ENCODE data around the gene ARHGEF10L. TPM values are rescaled to one million over a fixed set of nuclear protein-coding genes. Genes with fewer than 3 reads are reported as not detected.
A peak's percentile ranks its signal among the peaks of the same experiment; 100 is the strongest.

ARHGEF10L gene
- total and polyA plus RNA-seq, 4 donors: 20.7 to 61.0 (median 42.1) TPM

GRCh38 chr1:17655169-17655568, 115.7 kb downstream of the ARHGEF10L start:
- Histone ChIP-seq H3K9me3 (ENCODE audit: control insufficient read depth, insufficient read depth, low read length) (no peaks in the 10 kb centered on the region), H3K27me3 (ENCODE audit: control insufficient read depth, insufficient read depth, low read length) (no peaks in the 10 kb centered on the region), H3K27ac (ENCODE audit: low read depth, low read length) (no peak overlapping the region), H3K4me3 (ENCODE audit: low read depth, low read length) (no peak overlapping the region), H3K36me3 (ENCODE audit: control insufficient read depth, insufficient read depth, low read length) (peaks cover 87% of the 10 kb centered on the region), H3K4me1 (ENCODE audit: control insufficient read depth, insufficient read depth, low read length) (peaks cover 21% of the 10 kb centered on the region)
- WGBS (ENCODE audit: insufficient coverage): no CpG with 5 or more reads among the region's 1 CpG
- DNase-seq (ENCODE audit: low read depth in 4 of 6, low spot score in 6 of 6): no peak

DNA sequence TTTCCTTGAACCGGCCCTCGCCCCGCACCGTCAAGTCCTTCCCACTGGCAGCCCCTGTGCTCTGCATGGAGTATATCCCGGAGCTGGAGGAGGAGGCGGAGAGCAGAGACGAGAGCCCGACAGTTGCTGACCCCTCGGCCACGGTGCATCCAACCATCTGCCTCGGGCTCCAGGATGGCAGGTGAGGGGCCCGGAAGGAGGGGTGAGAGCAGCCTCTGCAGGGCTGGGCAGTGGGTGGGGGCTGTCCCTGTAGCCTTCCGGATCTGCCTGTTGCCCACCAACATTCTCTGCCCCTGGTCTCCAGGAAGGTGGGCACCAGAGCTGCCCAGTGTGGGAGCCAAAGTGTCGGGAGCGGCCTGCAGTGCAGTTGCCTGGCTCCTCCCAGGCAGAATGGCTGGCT, 116.4 kb downstream of the ARHGEF10L start:
- Histone ChIP-seq H3K36me3 (ENCODE audit: control insufficient read depth, insufficient read depth, low read length) (peaks cover 91% of the 10 kb centered on the region), H3K4me3 (ENCODE audit: low read depth, low read length) (no peak overlapping the region), H3K27me3 (ENCODE audit: control insufficient read depth, insufficient read depth, low read length) (no peaks in the 10 kb centered on the region), H3K9me3 (ENCODE audit: control insufficient read depth, insufficient read depth, low read length) (no peaks in the 10 kb centered on the region), H3K27ac (ENCODE audit: low read depth, low read length) (no peak overlapping the region), H3K4me1 (ENCODE audit: control insufficient read depth, insufficient read depth, low read length) (peaks cover 21% of the 10 kb centered on the region)
- 93% methylated on average over 15 of the region's 15 CpGs for WGBS (ENCODE audit: insufficient coverage)
- DNase-seq (ENCODE audit: low read depth in 4 of 6, low spot score in 6 of 6): no peak

- H3K4me1 ChIP-seq (ENCODE audit: control insufficient read depth, insufficient read depth, low read length): peaks cover 26% of the 10 kb centered on the region
- WGBS (ENCODE audit: insufficient coverage): 81% methylated on average over 7 of the region's 13 CpGs
- no peak overlapping the region for H3K4me3 ChIP-seq (ENCODE audit: low read depth, low read length)
- H3K9me3 ChIP-seq (ENCODE audit: control insufficient read depth, insufficient read depth, low read length): no peaks in the 10 kb centered on the region
- DNase-seq (ENCODE audit: low read depth in 4 of 6, low spot score in 6 of 6): peak in 1 of 6 donors; percentile 82
- no peak overlapping the region for H3K27ac ChIP-seq (ENCODE audit: low read depth, low read length)
- no peaks in the 10 kb centered on the region for H3K27me3 ChIP-seq (ENCODE audit: control insufficient read depth, insufficient read depth, low read length)
- peaks cover 85% of the 10 kb centered on the region for H3K36me3 ChIP-seq (ENCODE audit: control insufficient read depth, insufficient read depth, low read length)
These were observed 117.9 kb downstream of the ARHGEF10L start for GRCh38 chr1:17657436-17657835.

DNA sequence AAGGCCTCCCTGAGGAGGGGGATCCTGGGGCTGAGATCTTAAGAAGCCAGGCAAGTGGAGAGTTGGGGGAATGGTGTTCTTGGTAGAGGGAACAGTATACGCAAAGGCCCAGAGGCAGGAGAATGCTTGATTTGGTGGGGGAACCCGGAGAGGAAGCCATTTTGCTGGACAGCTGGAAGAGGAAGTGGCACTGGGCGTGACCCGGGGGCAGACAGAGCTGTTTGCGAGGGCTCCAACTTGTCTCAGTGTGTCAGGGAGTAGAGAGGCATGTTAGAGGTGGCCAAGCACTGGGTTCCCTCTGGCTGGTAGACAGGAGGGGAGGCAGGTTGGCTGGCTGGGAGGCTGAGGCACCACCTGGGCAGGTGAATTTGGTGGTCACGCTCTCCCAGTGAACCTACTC, 119.3 kb downstream of the ARHGEF10L start:
- Histone ChIP-seq H3K4me3 (ENCODE audit: low read depth, low read length) (no peak overlapping the region), H3K27ac (ENCODE audit: low read depth, low read length) (no peak overlapping the region), H3K9me3 (ENCODE audit: control insufficient read depth, insufficient read depth, low read length) (no peaks in the 10 kb centered on the region), H3K36me3 (ENCODE audit: control insufficient read depth, insufficient read depth, low read length) (peaks cover 86% of the 10 kb centered on the region), H3K27me3 (ENCODE audit: control insufficient read depth, insufficient read depth, low read length) (no peaks in the 10 kb centered on the region), H3K4me1 (ENCODE audit: control insufficient read depth, insufficient read depth, low read length) (peaks cover 13% of the 10 kb centered on the region)
- 89% methylated on average over 6 of the region's 6 CpGs for WGBS (ENCODE audit: insufficient coverage)
- DNase-seq (ENCODE audit: low read depth in 4 of 6, low spot score in 6 of 6): no peak

- 33% methylated on average over 10 of the region's 15 CpGs for WGBS (ENCODE audit: insufficient coverage)
- no peak overlapping the region for H3K4me3 ChIP-seq (ENCODE audit: low read depth, low read length)
- peaks cover 11% of the 10 kb centered on the region for H3K4me1 ChIP-seq (ENCODE audit: control insufficient read depth, insufficient read depth, low read length)
- H3K9me3 ChIP-seq (ENCODE audit: control insufficient read depth, insufficient read depth, low read length): no peaks in the 10 kb centered on the region
- no peaks in the 10 kb centered on the region for H3K27me3 ChIP-seq (ENCODE audit: control insufficient read depth, insufficient read depth, low read length)
- H3K27ac ChIP-seq (ENCODE audit: low read depth, low read length): no peak overlapping the region
- H3K36me3 ChIP-seq (ENCODE audit: control insufficient read depth, insufficient read depth, low read length): peaks cover 87% of the 10 kb centered on the region
- DNase-seq (ENCODE audit: low read depth in 4 of 6, low spot score in 6 of 6): peak in 4 of 6 donors; percentile 56 to 90 (median 72)
These were observed 122.2 kb downstream of the ARHGEF10L start for GRCh38 chr1:17661546-17662157.

DNA sequence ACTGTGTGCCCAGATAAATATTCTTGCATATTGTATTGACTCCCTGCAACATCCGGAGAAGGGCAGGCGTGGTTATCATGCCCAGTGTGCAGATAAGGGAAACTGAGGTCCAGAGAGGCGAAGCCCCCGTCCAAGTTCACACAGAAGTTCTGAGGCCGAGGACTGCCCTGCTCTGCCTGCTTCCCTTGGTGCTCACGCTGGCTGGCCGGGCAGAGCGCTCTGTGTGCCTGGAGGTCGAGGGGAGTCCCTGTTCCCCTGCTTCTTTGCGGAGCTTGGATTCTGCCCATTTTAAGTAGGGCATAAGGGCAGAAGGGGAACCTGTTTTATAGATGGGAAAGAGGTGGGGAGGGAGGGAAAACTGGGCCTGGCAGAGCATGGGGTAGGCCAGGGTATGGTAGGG, 122.8 kb downstream of the ARHGEF10L start:
- peaks cover 9% of the 10 kb centered on the region for H3K4me1 ChIP-seq (ENCODE audit: control insufficient read depth, insufficient read depth, low read length)
- no peaks in the 10 kb centered on the region for H3K9me3 ChIP-seq (ENCODE audit: control insufficient read depth, insufficient read depth, low read length)
- peaks cover 88% of the 10 kb centered on the region for H3K36me3 ChIP-seq (ENCODE audit: control insufficient read depth, insufficient read depth, low read length)
- no peak for DNase-seq (ENCODE audit: low read depth in 4 of 6, low spot score in 6 of 6)
- H3K27ac ChIP-seq (ENCODE audit: low read depth, low read length): no peak overlapping the region
- no peaks in the 10 kb centered on the region for H3K27me3 ChIP-seq (ENCODE audit: control insufficient read depth, insufficient read depth, low read length)
- 98% methylated on average over 10 of the region's 10 CpGs for whole genome bisulfite sequencing (ENCODE audit: insufficient coverage)
- no peak overlapping the region for H3K4me3 ChIP-seq (ENCODE audit: low read depth, low read length)

DNA sequence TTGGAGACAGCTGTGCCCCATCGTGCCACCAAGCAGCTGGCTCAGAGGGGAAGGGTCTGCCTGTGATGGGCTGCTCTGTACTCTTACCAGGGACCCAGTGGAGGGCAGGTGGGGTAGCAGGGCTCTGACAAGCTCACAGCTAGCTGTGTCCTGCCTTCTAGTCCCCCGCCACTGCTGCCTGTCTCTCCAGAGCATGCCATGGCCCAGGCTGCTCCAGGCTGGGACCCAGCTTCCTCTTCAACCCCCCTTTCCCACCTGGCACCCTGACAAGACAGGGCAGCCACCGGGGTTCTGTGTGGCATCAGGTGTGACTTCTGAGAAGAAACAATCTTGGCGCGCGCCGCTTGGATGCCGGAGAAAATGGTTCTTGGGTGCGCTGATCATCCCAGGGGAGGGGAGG, 123.3 kb downstream of the ARHGEF10L start:
- peaks cover 88% of the 10 kb centered on the region for H3K36me3 ChIP-seq (ENCODE audit: control insufficient read depth, insufficient read depth, low read length)
- no peak for DNase-seq (ENCODE audit: low read depth in 4 of 6, low spot score in 6 of 6)
- no peak overlapping the region for H3K27ac ChIP-seq (ENCODE audit: low read depth, low read length)
- 97% methylated on average over 9 of the region's 9 CpGs for WGBS (ENCODE audit: insufficient coverage)
- H3K27me3 ChIP-seq (ENCODE audit: control insufficient read depth, insufficient read depth, low read length): no peaks in the 10 kb centered on the region
- no peaks in the 10 kb centered on the region for H3K9me3 ChIP-seq (ENCODE audit: control insufficient read depth, insufficient read depth, low read length)
- no peak overlapping the region for H3K4me3 ChIP-seq (ENCODE audit: low read depth, low read length)
- H3K4me1 ChIP-seq (ENCODE audit: control insufficient read depth, insufficient read depth, low read length): peaks cover 5% of the 10 kb centered on the region

DNA sequence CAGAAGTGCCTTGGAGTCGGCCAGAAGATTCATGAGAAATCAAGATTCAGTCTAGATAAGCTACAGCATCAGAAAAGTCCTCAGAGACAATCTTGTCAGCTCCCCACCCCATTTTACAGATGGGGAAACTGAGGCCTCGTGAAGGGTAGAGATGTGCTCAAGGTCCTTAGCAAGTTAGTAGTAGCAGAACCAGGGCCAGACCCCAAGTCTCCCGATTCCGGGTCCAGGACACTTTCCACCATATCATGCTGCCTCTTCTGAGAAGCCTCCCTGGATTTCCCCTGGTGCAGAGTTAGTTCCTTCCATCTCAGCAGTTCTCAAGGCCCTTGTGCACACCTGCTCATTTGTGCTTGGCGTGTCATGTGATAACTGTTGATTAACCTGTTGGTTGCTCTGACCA, 124.1 kb downstream of the ARHGEF10L start:
- Histone ChIP-seq H3K4me3 (ENCODE audit: low read depth, low read length) (no peak overlapping the region), H3K36me3 (ENCODE audit: control insufficient read depth, insufficient read depth, low read length) (peaks cover 89% of the 10 kb centered on the region), H3K4me1 (ENCODE audit: control insufficient read depth, insufficient read depth, low read length) (peaks cover 11% of the 10 kb centered on the region), H3K27ac (ENCODE audit: low read depth, low read length) (no peak overlapping the region), H3K27me3 (ENCODE audit: control insufficient read depth, insufficient read depth, low read length) (no peaks in the 10 kb centered on the region), H3K9me3 (ENCODE audit: control insufficient read depth, insufficient read depth, low read length) (no peaks in the 10 kb centered on the region)
- WGBS (ENCODE audit: insufficient coverage): 90% methylated on average over 4 of the region's 5 CpGs
- DNase-seq (ENCODE audit: low read depth in 4 of 6, low spot score in 6 of 6): no peak

- peaks cover 87% of the 10 kb centered on the region for H3K36me3 ChIP-seq (ENCODE audit: control insufficient read depth, insufficient read depth, low read length)
These were observed 124.8 kb downstream of the ARHGEF10L start for GRCh38 chr1:17664322-17664721.

GRCh38 chr1:17665054-17665453, 125.6 kb downstream of the ARHGEF10L start:
- Histone ChIP-seq H3K27me3 (ENCODE audit: control insufficient read depth, insufficient read depth, low read length) (no peaks in the 10 kb centered on the region), H3K4me1 (ENCODE audit: control insufficient read depth, insufficient read depth, low read length) (peaks cover 23% of the 10 kb centered on the region), H3K9me3 (ENCODE audit: control insufficient read depth, insufficient read depth, low read length) (no peaks in the 10 kb centered on the region), H3K36me3 (ENCODE audit: control insufficient read depth, insufficient read depth, low read length) (peaks cover 87% of the 10 kb centered on the region), H3K27ac (ENCODE audit: low read depth, low read length) (no peak overlapping the region), H3K4me3 (ENCODE audit: low read depth, low read length) (no peak overlapping the region)
- no peak for DNase-seq (ENCODE audit: low read depth in 4 of 6, low spot score in 6 of 6)
- 94% methylated on average over 4 of the region's 8 CpGs for WGBS (ENCODE audit: insufficient coverage)

More at GRCh38 chr1:17664322-17664721, 124.8 kb downstream of the ARHGEF10L start:
- DNase-seq (ENCODE audit: low read depth in 4 of 6, low spot score in 6 of 6): no peak
- H3K4me3 ChIP-seq (ENCODE audit: low read depth, low read length): no peak overlapping the region
- no peaks in the 10 kb centered on the region for H3K27me3 ChIP-seq (ENCODE audit: control insufficient read depth, insufficient read depth, low read length)
- H3K4me1 ChIP-seq (ENCODE audit: control insufficient read depth, insufficient read depth, low read length): peaks cover 16% of the 10 kb centered on the region
- H3K9me3 ChIP-seq (ENCODE audit: control insufficient read depth, insufficient read depth, low read length): no peaks in the 10 kb centered on the region
- H3K27ac ChIP-seq (ENCODE audit: low read depth, low read length): no peak overlapping the region
- 89% methylated on average over 10 of the region's 11 CpGs for WGBS (ENCODE audit: insufficient coverage)
